ENCODE data around the gene STK33.

DNA sequence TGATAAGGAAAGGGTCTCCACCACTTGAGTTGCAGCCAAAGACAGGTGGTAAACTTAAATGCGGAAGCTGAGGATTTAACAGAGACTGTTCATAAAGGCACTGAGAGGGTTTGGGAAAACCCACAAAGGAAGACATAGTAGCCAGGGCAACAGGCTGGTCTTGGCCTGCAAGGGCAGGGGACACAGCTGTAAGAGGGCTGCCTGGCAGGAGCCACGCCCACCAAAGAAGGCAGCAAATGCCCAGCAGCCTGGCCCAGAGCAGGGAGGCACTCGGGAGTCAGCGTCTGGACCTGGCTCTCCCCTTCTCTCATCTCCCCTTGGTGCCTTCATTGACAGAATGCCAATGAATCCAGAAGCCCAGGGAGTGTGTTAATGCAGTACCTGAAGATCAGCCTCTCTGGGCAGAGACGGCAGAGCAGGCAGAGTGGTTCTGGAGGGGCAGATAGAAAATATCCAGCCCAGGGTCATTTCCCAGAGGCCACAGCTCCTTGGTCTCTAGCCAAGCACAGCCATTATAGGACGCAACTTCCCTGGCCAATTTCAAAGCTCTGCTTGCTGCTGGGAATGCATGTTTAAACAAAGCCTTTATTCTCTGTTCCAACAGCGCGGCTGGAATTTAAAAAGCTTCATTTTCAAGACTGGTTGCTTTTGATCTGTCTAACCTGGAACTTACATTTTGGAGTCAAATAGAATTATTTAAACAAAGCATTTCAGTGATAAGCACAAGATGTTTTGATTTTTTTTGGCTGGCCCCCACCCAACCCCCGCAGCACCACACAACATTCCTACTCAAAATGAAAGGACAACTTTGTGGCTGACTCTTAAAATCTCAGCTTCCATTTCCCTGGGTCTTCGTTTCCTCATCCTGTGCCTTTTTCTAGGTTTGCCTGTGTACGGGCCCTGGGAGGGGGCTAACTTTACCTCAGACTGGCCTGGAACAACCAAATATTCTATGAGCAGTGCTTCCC lies 204.7 kb downstream of the STK33 start:
- no peak for TF ChIP-seq MEIS1 (CRISPR knock-in tag; IDR thresholded peaks at IDR 0.05; ENCODE audit: borderline replicate concordance)
- no peak for TF ChIP-seq ZNF510 (tag by site-specific recombination; IDR thresholded peaks at IDR 0.05; ENCODE audit: insufficient replicate concordance)
- TF ChIP-seq YY1 (tag by site-specific recombination; IDR thresholded peaks at IDR 0.05) = no peak
- TF ChIP-seq CTCF (tag by site-specific recombination; IDR thresholded peaks at IDR 0.05) = no peak
- TF ChIP-seq, protein P1, sequence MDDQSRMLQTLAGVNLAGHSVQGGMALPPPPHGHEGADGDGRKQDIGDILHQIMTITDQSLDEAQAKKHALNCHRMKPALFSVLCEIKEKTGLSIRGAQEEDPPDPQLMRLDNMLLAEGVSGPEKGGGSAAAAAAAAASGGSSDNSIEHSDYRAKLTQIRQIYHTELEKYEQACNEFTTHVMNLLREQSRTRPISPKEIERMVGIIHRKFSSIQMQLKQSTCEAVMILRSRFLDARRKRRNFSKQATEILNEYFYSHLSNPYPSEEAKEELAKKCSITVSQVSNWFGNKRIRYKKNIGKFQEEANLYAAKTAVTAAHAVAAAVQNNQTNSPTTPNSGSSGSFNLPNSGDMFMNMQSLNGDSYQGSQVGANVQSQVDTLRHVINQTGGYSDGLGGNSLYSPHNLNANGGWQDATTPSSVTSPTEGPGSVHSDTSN (CRISPR knock-in tag; IDR thresholded peaks at IDR 0.05) = no peak
- TF ChIP-seq, protein P2, sequence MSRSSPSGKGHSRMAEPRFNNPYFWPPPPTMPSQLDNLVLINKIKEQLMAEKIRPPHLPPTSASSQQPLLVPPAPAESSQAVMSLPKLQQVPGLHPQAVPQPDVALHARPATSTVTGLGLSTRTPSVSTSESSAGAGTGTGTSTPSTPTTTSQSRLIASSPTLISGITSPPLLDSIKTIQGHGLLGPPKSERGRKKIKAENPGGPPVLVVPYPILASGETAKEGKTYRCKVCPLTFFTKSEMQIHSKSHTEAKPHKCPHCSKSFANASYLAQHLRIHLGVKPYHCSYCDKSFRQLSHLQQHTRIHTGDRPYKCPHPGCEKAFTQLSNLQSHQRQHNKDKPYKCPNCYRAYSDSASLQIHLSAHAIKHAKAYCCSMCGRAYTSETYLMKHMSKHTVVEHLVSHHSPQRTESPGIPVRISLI (tag by site-specific recombination; IDR thresholded peaks at IDR 0.05) = no peak
- TF ChIP-seq GFI1B (tag by site-specific recombination; IDR thresholded peaks at IDR 0.05) = no peak
- no peak for TF ChIP-seq ZNF624 (tag by site-specific recombination; IDR thresholded peaks at IDR 0.05)
- TF ChIP-seq REST (tag by site-specific recombination; IDR thresholded peaks at IDR 0.05) = no peak

Measured in HEK293 (cell line).